ENCODE results near the gene LMTK3.

The LMTK3 gene

GRCh38 chr19:48511800-48512503 is at the start of gene LMTK3:
Gene LMTK3, minus strand, starts transcription at chr19:48511835. Its CDS starts 259 bp downstream, at chr19:48511576.
- TF ChIP-seq CTCF (IDR thresholded peaks at IDR 0.05; ENCODE audit: low read depth, low read length), result no peak
- peak; percentile 25 to 38 for DNase-seq (ENCODE audit: low read depth in 2 of 2)
- no peak within 1 kb of the TSS for H3K4me3 ChIP-seq (replicated peaks in 1 of 2; ENCODE audit: low read depth in 2 of 2, low read length in 2 of 2)

GRCh38 chr19:48561412-48561811 is 49.8 kb upstream of the LMTK3 start:
- no peak overlapping the region for H3K4me3 ChIP-seq (replicated peaks in 1 of 2; ENCODE audit: low read depth in 2 of 2, low read length in 2 of 2)
- DNase-seq (ENCODE audit: low read depth in 2 of 2), result no peak
- no peak for TF ChIP-seq CTCF (IDR thresholded peaks at IDR 0.05; ENCODE audit: low read depth, low read length)

- DNase-seq (ENCODE audit: low read depth in 2 of 2), result no peak
- H3K4me3 ChIP-seq (replicated peaks in 1 of 2; ENCODE audit: low read depth in 2 of 2, low read length in 2 of 2), result no peak overlapping the region
- TF ChIP-seq CTCF (IDR thresholded peaks at IDR 0.05; ENCODE audit: low read depth, low read length), result no peak
Measured at GRCh38 chr19:48560095-48560530, 48.5 kb upstream of the LMTK3 start.

- no peak for TF ChIP-seq CTCF (IDR thresholded peaks at IDR 0.05; ENCODE audit: low read depth, low read length)
- H3K4me3 ChIP-seq (replicated peaks in 1 of 2; ENCODE audit: low read depth in 2 of 2, low read length in 2 of 2), result no peak overlapping the region
- peak; percentile 45 to 71 for DNase-seq (ENCODE audit: low read depth in 2 of 2)
Measured at GRCh38 chr19:48558018-48558684, 46.5 kb upstream of the LMTK3 start.

GRCh38 chr19:48556825-48557224 is 45.2 kb upstream of the LMTK3 start:
- no peak for DNase-seq (ENCODE audit: low read depth in 2 of 2)
- no peak for TF ChIP-seq CTCF (IDR thresholded peaks at IDR 0.05; ENCODE audit: low read depth, low read length)
- H3K4me3 ChIP-seq (replicated peaks in 1 of 2; ENCODE audit: low read depth in 2 of 2, low read length in 2 of 2), result no peak overlapping the region

- DNase-seq (ENCODE audit: low read depth in 2 of 2), result peak; percentile 62 to 68
- TF ChIP-seq CTCF (IDR thresholded peaks at IDR 0.05; ENCODE audit: low read depth, low read length), result no peak
- H3K4me3 ChIP-seq (replicated peaks in 1 of 2; ENCODE audit: low read depth in 2 of 2, low read length in 2 of 2), result no peak overlapping the region
Measured at GRCh38 chr19:48556163-48556562, 44.5 kb upstream of the LMTK3 start.
